HG03469 (cell line): Measurements from ENCODE around the gene AGRP.
A peak's percentile ranks its signal among the peaks of the same experiment; 100 is the strongest.
"Not testable (repeated sequence)": the region's sequence is repeated elsewhere in the genome, so short reads cannot be mapped to it uniquely, and the experiment has no call there.

Experiments used
- ATAC-seq: cut with Tn5 transposase; IDR thresholded peaks from one replicate; pipeline ENCODE4 v1.9.1; 2021; ENCODE audit warnings: mild to moderate bottlenecking, moderate library complexity, moderate number of reproducible peaks; ENCODE audit not compliant: unreplicated experiment

Gene AGRP, protein sequence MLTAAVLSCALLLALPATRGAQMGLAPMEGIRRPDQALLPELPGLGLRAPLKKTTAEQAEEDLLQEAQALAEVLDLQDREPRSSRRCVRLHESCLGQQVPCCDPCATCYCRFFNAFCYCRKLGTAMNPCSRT

GRCh38 chr16:67483150-67483549, at the start of gene AGRP:
AGRP (minus strand) TSS chr16:67483547; CDS start chr16:67483398, 149 bp downstream.
- ATAC-seq = no peak

GRCh38 chr16:67531247-67531646, 47.9 kb upstream of the AGRP start:
- no peak for ATAC-seq

DNA sequence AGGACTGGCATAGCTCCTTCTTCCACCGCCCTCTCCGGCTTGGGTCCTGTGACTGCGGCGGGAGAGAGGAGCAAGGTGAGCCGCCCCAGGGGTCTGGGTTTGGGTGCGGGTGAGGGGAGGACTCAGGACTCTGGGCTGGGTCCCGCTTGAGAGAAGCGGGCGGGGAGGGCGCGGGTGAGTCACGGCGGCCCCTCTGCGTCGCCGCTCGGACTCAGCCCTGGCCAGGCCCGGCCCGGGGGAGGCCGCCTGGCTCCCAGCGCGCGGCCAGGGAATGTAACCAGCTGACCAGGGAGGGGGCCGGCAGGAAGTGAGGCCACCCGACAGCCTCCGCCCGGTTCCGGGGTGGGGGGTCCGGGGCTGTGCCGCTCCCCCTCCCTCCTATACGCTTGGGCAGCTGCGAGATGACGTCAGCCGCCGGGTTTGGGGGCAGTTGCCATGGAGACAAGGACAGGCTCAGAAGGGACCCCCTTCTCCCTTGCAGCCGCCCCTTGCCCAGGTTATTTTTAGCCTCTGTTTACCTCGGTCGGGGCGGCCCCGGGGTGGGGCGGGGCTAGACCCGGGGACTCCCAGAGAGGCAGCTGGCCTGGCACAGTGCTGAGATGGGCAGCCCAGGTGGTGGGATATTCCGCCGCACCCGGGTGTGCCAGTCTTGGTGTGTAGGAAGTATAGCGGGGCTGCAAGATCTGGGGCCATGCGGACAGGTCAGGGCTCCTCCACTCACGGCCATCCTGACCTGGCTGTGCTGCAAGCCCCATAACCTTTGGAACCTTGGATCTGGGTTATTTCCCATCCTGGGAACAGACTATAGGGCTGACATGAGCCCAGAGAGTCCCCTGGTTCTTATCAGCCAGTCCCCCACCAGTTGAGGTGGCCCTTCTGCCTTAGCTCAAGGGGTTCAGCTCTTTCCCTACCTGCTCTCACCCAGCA, 46.9 kb upstream of the AGRP start:
- no peak for ATAC-seq

DNA sequence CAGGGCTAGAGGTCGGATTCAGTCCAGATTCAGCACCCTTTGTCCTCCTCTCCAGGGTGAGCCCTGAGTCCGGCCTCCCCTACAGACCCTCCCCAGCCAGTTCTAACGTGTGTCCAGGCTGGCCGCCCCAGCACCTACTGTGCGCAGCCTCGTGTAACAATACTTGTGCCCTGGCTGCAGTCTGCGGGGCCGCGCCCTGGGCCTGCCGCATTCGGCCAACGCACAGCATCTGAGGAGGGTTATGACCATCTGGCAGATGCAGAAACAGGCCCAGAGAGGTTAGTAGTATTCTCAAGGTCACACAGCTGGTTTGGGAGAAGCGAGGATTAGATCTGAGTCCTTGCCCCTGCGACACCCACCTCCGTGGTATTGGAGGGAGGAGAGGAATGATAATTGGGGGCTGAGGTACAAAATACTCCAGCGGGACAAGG, 46.2 kb upstream of the AGRP start:
- no peak for ATAC-seq

DNA sequence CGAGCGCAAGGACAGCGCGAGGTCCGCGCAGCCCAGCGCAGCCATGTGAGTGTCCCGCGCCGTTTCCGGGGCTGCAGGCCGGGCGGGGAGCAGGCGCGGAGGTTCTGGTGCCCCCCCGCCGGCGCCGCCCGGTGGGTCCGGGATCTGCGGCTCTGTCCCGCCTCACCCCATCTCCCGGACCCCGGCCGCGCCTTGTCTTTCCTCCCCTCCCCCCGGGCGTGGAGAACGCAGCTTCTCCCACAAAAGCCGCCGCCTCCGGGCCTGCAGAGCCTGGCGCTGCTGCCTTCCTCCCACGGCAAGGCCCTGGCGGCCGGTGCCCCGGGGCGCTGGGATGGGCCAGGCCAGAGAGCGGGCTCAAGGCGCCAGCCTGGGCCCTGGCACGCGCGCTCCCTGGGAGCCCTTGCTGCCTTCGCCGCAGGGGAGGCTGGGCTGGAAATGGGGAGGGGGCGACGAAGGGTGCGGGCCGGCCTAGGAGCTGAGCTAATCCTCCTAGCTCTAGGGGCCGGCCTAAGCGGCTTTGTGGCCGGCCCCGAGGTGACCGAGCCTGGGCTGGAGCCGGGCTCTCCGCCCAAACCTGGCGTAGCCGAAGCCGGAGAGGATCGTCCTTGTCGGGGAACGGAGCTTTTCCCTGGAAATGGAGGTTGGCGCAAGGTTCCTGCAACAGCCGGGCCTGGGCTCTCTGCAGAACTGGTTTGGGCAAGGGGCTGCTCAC, 45.7 kb upstream of the AGRP start:
- ATAC-seq = no peak

DNA sequence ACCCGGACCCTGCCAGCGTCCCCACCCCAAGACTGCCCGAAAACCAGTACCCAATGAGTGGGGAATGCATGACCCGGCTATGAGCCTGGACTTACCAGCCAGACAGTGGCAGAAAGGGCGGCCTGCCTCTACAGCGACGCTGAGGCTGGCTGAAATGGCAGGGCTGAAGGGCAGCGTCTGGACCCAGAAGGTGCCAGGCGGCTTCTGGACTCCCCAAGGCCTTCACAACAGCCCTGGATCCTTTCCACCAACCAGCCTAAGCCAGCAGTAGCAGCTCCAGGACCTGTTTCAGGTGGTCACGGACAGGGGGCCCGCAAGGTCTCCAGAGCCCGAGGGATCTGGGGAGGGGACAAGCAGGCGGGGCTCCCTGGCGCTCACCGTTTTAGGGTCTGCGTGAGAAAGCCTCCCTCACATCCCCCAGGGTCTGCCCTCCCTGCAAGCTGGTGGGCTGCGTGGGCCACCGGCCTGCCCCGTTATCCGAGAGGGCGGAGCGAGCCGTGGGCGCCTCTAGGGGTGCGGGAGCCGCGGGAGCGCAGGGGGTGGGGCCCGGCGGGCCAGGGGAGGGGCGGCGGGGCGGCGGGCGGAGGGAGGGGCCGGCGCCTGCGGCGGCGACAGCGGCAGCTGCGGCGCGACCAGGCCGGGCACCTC, 45.0 kb upstream of the AGRP start, which contains the start of gene RIPOR1:
TSS of gene RIPOR1 (plus strand) at position 608 of the 648 bp plus-strand sequence. CDS start 9,618 bp downstream, outside the sequence.
- ATAC-seq = no peak

DNA sequence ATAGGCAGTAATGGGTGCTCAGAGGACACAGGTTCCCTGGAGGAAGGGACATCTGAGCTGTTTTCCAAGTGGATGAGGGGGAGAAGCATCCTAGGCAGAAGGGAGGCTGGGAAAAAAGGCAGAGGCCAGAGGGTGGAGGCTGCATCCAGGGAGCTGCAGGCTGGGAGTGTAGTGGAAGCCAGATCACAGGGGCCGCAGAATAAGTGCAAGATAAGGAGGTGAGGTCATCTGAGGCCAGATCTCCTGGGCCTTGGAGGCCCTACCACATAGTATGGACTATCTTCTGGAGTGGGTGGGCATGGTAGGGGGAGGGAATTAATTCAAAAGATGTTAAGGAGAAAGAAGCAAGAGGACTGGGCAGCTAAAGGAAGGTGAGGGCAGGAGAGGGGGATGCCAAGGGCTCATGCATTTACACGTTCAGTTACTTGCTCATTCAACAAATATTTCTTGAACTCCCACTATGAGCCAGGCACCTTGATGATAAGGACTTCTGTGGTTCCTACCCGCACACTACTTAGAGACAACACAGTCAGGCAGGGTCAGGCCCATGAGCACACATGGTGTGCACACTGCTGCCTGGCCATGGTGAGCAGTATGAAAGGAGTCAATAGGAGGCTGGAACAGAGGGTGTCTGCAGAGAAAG, 42.9 kb upstream of the AGRP start:
- no peak for ATAC-seq

DNA sequence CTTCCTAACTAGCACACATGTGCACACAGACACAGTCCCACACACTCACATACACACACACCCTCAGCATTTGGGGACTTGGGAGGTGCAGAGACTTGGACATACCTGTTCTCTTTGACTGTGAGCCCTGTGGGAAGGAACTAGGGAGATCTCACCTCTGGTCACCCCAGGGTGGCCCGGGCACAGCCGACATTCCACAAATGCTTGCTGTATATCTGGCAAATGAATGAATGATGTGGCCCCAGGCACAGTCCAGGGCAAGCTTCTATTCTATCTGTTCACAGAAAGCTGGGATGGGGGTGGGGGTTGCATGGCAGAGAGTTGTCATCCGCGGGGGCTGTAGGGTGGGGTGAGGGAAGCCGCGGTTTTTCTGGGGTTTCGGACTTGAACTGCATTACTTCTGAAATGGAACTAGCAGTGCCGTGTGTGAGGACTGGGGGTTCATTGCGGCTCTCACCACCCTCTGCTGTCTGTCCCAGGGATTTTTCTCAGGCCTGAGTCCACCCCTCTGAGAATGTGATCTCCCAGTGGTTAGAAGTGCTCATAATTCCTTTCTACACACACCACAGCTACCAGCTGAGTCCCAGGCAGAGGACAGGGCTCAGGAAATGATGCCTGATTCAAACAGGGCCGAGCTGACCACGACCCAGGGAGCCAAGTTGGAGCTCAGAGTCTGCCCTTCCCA, 42.0 kb upstream of the AGRP start:
- ATAC-seq = no peak

- peak; percentile 45 for ATAC-seq
These were observed 37.9 kb upstream of the AGRP start for GRCh38 chr16:67521095-67521804.

- no peak for ATAC-seq
These were observed 35.9 kb upstream of the AGRP start for GRCh38 chr16:67519242-67519641.

DNA sequence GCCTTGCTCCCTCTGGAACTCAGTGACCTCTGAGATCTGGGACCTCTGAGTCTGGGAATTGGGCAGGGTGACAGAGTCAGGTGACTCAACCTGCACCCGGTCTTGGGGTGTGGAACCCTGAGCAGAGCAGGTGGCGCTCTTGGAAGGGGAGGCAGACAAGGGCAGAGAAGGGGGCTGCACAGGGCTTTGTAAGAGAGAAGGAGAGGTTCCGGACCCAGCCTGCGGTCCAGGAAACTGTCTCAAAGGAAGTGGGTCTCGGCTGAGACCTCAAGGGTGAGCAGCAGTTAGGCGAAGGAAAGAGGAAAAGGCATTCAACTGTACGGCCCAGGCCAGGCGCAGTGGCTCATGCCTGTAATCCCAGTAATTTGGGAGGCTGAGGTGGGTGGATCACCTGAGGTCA, 35.3 kb upstream of the AGRP start:
- ATAC-seq = no peak

- no peak for ATAC-seq
These were observed 34.5 kb upstream of the AGRP start for GRCh38 chr16:67517661-67518423.

DNA sequence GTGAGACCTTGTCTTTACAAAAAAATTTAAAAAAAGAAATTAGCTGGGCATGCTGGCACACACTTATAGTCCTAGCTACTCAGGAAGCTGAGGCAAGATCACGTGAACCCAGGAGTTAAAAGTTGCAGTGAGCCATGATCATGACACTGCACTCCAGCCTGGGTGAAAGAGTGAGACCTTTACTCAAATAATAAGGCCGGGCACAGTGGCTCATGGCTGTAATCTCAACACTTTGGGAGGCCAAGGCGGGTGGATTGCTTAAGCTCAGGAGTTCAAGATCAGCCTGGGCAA, 33.8 kb upstream of the AGRP start:
- ATAC-seq = no peak

GRCh38 chr16:67516296-67517154, 33.2 kb upstream of the AGRP start:
- no peak for ATAC-seq

GRCh38 chr16:67514382-67514828, 31.1 kb upstream of the AGRP start:
- ATAC-seq = no peak

- not testable (repeated sequence) for ATAC-seq
These were observed 30.5 kb upstream of the AGRP start for GRCh38 chr16:67513892-67514291.

DNA sequence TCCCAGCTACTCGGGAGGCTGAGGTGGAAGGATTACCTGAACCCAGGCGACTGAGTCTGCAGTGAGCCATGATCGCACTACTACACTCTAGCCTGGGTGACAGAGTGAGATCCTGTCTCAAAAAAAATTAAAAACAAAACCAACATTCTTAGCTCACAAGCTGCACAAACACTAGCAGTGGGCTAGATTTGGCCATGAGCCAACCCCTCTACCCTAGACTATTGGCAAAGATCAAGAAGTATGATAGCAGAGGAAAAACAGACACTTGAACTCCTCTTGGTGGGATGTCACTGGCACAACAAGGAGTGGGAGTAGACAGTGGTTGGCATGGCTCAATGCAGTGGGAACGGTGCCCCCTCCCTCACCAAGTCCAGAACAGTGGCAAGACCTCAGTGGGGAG, 25.7 kb upstream of the AGRP start:
- no peak for ATAC-seq

DNA sequence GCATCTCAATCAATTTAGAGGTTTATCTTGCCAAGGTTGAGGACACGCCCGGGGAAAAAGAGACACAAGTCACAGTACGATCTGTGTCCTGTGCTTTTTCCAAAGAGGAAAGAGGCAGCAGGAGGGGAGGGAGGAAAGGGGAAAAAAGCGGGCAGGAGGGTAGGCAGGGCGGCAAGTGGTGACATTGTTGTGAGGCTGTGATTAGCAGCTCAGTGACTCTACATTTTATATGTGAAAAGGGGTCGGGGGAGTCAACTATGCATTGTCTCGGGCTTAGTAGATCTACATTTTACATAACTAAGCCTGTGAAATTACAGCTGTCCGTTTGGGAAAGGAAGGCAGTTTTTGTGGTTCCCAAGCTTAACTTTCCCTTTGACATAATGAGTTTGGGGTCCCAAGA, 23.1 kb upstream of the AGRP start:
- ATAC-seq = no peak
